ENCODE data around the gene ACSL1. TPM values are rescaled to one million over a fixed set of nuclear protein-coding genes. Genes with fewer than 3 reads are reported as not detected.
"Not testable (repeated sequence)": the region's sequence is repeated elsewhere in the genome, so short reads cannot be mapped to it uniquely, and the experiment has no call there.

Gene ACSL1
- total RNA-seq, 2 experiments from 2014 or later = 24.3 to 32.9 TPM

DNA sequence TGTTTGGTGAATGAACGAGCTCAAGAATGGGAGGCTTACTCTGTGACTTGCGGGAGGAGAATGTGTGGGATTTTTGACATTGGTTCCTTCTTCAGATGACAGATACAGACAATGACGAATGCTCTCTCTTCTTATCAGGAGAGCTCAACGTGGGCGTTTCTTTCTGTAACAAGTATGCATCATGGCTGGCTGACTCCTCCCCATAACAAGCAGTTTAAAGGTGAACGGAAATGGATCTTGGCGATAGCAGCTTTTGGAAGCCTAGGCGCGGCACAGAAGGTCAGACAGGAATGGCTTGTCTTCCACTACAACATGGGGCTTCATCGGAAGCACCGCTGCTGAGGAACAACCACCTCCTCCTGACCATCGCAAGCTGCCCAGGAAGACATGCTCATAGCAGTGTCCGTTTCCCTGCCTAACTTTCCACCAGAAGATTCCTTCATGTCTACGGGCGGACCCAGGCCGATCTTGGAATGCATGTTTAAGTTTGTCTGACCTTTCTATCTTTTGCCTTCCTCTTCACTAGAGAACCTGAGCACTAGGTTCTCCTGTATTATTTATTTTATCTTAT is 18.3 kb upstream of the ACSL1 start:
- no peaks in the 10 kb centered on the region for H4K20me1 ChIP-seq (ENCODE audit: insufficient read depth, low read length)
- DNase-seq (ENCODE audit: low spot score) = no peak
- no peak overlapping the region for H3K4me2 ChIP-seq (ENCODE audit: low read length)
- no peak overlapping the region for H3K27ac ChIP-seq (ENCODE audit: low read depth, low read length, poor library complexity, severe bottlenecking)
- no peak overlapping the region for H2AFZ ChIP-seq (ENCODE audit: low read length)
- intact Hi-C loops (cut with micrococcal nuclease; ENCODE audit: unreplicated experiment) = no loop called here
- no peak overlapping the region for H3K4me3 ChIP-seq (ENCODE audit: low read depth, low read length, poor library complexity, severe bottlenecking)
- H3K79me2 ChIP-seq (ENCODE audit: insufficient read depth, low read depth, low read length) = no peaks in the 10 kb centered on the region
- no peaks in the 10 kb centered on the region for H3K9me2 ChIP-seq (ENCODE audit: insufficient read depth, low read length)
- CTCF ChIA-PET (ENCODE audit: unreplicated experiment) = no interaction called here
- no peak for TF ChIP-seq EZH2phosphoT487 (IDR thresholded peaks at IDR 0.05; ENCODE audit: borderline replicate concordance, low read depth, low read length)
- TF ChIP-seq, protein P1, sequence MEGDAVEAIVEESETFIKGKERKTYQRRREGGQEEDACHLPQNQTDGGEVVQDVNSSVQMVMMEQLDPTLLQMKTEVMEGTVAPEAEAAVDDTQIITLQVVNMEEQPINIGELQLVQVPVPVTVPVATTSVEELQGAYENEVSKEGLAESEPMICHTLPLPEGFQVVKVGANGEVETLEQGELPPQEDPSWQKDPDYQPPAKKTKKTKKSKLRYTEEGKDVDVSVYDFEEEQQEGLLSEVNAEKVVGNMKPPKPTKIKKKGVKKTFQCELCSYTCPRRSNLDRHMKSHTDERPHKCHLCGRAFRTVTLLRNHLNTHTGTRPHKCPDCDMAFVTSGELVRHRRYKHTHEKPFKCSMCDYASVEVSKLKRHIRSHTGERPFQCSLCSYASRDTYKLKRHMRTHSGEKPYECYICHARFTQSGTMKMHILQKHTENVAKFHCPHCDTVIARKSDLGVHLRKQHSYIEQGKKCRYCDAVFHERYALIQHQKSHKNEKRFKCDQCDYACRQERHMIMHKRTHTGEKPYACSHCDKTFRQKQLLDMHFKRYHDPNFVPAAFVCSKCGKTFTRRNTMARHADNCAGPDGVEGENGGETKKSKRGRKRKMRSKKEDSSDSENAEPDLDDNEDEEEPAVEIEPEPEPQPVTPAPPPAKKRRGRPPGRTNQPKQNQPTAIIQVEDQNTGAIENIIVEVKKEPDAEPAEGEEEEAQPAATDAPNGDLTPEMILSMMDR (conservative IDR thresholded peaks at IDR 0.05; ENCODE audit: low read length) = no peak
- POLR2A ChIA-PET = interaction anchor here (1.3 kb wide), 1 partner anchor 12 kb away, joined by 3 read pairs; no protein-coding TSS in a partner anchor
- peaks cover 2% of the 10 kb centered on the region for H3K4me1 ChIP-seq (ENCODE audit: insufficient read depth, low read length, poor library complexity, severe bottlenecking)
- no peaks in the 10 kb centered on the region for H3K36me3 ChIP-seq (ENCODE audit: insufficient read depth, low read length)
- BruUV-seq (replicated peaks) = no TSS peak
- H3K9me3 ChIP-seq (ENCODE audit: low read length) = no peaks in the 10 kb centered on the region

DNA sequence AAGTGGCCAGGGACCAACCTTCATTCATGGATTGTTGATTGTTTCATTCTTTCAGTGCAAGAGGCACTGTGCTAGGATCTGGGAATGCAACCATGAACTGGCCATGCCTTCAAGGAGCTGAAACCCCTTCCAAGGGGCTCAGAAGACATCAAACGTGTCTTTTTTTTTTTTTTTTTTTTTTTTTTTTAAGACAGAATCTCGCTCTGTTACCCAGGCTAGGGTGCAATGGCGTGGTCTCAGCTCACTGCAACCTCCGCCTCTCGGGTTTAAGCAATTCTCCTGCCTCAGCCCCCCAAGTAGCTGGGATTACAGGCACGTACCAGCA is 13.3 kb upstream of the ACSL1 start:
- H3K4me2 ChIP-seq (ENCODE audit: low read length); intact Hi-C loops (cut with micrococcal nuclease; ENCODE audit: unreplicated experiment); BruUV-seq (replicated peaks); H3K27ac ChIP-seq (ENCODE audit: low read depth, low read length, poor library complexity, severe bottlenecking); H4K20me1 ChIP-seq (ENCODE audit: insufficient read depth, low read length); H3K4me3 ChIP-seq (ENCODE audit: low read depth, low read length, poor library complexity, severe bottlenecking); CTCF ChIA-PET (ENCODE audit: unreplicated experiment); POLR2A ChIA-PET; H3K36me3 ChIP-seq (ENCODE audit: insufficient read depth, low read length); DNase-seq (ENCODE audit: low spot score); H3K4me1 ChIP-seq (ENCODE audit: insufficient read depth, low read length, poor library complexity, severe bottlenecking); H3K79me2 ChIP-seq (ENCODE audit: insufficient read depth, low read depth, low read length); H3K9me3 ChIP-seq (ENCODE audit: low read length); H2AFZ ChIP-seq (ENCODE audit: low read length); H3K9me2 ChIP-seq (ENCODE audit: insufficient read depth, low read length): not testable (repeated sequence)

DNA sequence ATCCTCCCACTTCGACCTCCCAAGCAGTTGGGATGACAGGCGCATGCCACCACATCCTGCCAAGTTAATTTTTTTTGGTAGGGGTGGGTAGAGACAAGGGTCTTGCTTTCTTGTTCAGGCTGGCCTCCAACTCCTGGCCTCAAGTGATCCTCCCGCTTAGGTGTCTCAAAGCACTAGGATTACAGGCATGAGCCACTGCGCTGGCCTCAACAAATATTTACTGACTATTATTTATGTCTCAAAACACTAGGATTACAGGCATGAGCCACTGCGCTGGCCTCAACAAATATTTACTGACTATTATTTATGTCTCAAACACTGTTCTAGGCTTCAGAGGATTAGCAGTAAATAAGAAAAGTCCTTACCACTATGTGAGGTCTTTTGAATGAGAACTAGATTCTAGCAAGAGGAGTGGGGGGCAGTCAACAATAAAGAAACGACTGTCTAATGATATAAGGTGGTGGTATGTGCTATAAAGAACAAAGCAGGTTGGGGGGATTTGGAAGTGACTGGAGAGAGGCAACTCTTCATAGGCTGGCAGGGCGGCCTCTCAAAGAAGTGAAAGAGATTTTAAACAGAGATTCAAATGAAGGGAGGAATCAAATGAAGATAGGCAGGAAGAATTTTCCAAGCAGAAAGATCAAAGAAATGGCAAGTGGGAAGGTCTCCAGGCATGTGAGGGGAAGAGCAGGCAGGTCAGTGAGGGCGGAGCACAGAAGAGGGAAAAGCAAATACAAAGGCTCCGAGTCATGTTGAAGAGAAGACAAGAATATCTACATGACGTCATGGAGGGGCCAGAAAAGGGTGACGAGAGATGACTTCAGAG is 12.7 kb upstream of the ACSL1 start:
- Histone ChIP-seq H3K4me3 (ENCODE audit: low read depth, low read length, poor library complexity, severe bottlenecking) (no peak overlapping the region), H3K79me2 (ENCODE audit: insufficient read depth, low read depth, low read length) (no peaks in the 10 kb centered on the region), H3K9me3 (ENCODE audit: low read length) (no peaks in the 10 kb centered on the region), H4K20me1 (ENCODE audit: insufficient read depth, low read length) (no peaks in the 10 kb centered on the region), H3K27ac (ENCODE audit: low read depth, low read length, poor library complexity, severe bottlenecking) (no peak overlapping the region), H3K9me2 (ENCODE audit: insufficient read depth, low read length) (no peaks in the 10 kb centered on the region), H2AFZ (ENCODE audit: low read length) (no peak overlapping the region), H3K36me3 (ENCODE audit: insufficient read depth, low read length) (no peaks in the 10 kb centered on the region), H3K4me1 (ENCODE audit: insufficient read depth, low read length, poor library complexity, severe bottlenecking) (no peaks in the 10 kb centered on the region), H3K4me2 (ENCODE audit: low read length) (no peak overlapping the region)
- ChIA-PET POLR2A (no interaction called here), CTCF (ENCODE audit: unreplicated experiment) (no interaction called here)
- intact Hi-C loops (cut with micrococcal nuclease; ENCODE audit: unreplicated experiment) = no loop called here
- no TSS peak for BruUV-seq (replicated peaks)
- no peak for DNase-seq (ENCODE audit: low spot score)
- TF ChIP-seq, protein P1 (conservative IDR thresholded peaks at IDR 0.05; ENCODE audit: low read length) = no peak
- no peak for TF ChIP-seq EZH2phosphoT487 (IDR thresholded peaks at IDR 0.05; ENCODE audit: borderline replicate concordance, low read depth, low read length)

Measured in OCI-LY7 (cell line).